Ectodermal cell (in vitro differentiated cells): ENCODE measurements around the gene LMO1.

Source experiments
- H3K27ac ChIP-seq: 2 replicates; pipeline ENCODE4 v1.7.0; 2013; ENCODE audit warnings: mild to moderate bottlenecking, low read depth, low read length; ENCODE audit not compliant: insufficient read depth, poor library complexity, severe bottlenecking
- H3K27me3 ChIP-seq: 2 replicates; pipeline ENCODE4 v1.7.0; 2013; ENCODE audit warnings: mild to moderate bottlenecking, low read length; ENCODE audit not compliant: insufficient read depth, control insufficient read depth, poor library complexity, severe bottlenecking
- H3K36me3 ChIP-seq: one replicate; pipeline ENCODE4 v1.7.0; 2013; ENCODE audit warnings: low read length; ENCODE audit not compliant: control insufficient read depth, insufficient read depth
- H3K4me1 ChIP-seq: one replicate; pipeline ENCODE4 v1.7.0; 2013; ENCODE audit warnings: low read length; ENCODE audit not compliant: control insufficient read depth, insufficient read depth
- H3K4me3 ChIP-seq: 2 replicates; pipeline ENCODE4 v1.7.0; 2013; ENCODE audit warnings: low read depth, low read length, control low read depth; ENCODE audit not compliant: insufficient read depth
- H3K9me3 ChIP-seq: 2 replicates; pipeline ENCODE4 v1.7.0; 2013; ENCODE audit warnings: mild to moderate bottlenecking, low read length, moderate library complexity; ENCODE audit not compliant: control insufficient read depth
- WGBS, 2 experiments: methylation state at CpG; one replicate each; pipeline ENCODE4 v1.1.7; 2013; ENCODE audit warnings: missing lambda C conversion rate in 2 of 2; 5-methylcytosine and 5-hydroxymethylcytosine counted together

LMO1 gene

GRCh38 chr11:8228231-8228630 lies 35.4 kb downstream of the LMO1 start:
- WGBS, 2 experiments = 75 to 79% methylated on average over 7 of the region's 7 CpGs
- Histone ChIP-seq H3K27ac (no peak overlapping the region), H3K36me3 (no peaks in the 10 kb centered on the region), H3K27me3 (no peaks in the 10 kb centered on the region), H3K9me3 (no peaks in the 10 kb centered on the region), H3K4me3 (no peak overlapping the region), H3K4me1 (no peaks in the 10 kb centered on the region)

- H3K27me3 ChIP-seq = no peaks in the 10 kb centered on the region
- 82 to 89% methylated on average over 3 to 4 of the region's 4 CpGs for WGBS, 2 experiments
- H3K27ac ChIP-seq = no peak overlapping the region
- H3K4me1 ChIP-seq = no peaks in the 10 kb centered on the region
- no peaks in the 10 kb centered on the region for H3K36me3 ChIP-seq
- no peaks in the 10 kb centered on the region for H3K9me3 ChIP-seq
- H3K4me3 ChIP-seq = no peak overlapping the region
Observed at GRCh38 chr11:8227156-8228152, 36.2 kb downstream of the LMO1 start.

GRCh38 chr11:8225589-8226036 lies 38.1 kb downstream of the LMO1 start:
- 19 to 22% methylated on average over 8 of the region's 8 CpGs for WGBS, 2 experiments
- Histone ChIP-seq H3K4me1 (no peaks in the 10 kb centered on the region), H3K4me3 (no peak overlapping the region), H3K9me3 (no peaks in the 10 kb centered on the region), H3K27me3 (no peaks in the 10 kb centered on the region), H3K27ac (no peak overlapping the region), H3K36me3 (no peaks in the 10 kb centered on the region)

- Histone ChIP-seq H3K4me1 (no peaks in the 10 kb centered on the region), H3K36me3 (no peaks in the 10 kb centered on the region), H3K4me3 (no peak overlapping the region), H3K27me3 (no peaks in the 10 kb centered on the region), H3K9me3 (no peaks in the 10 kb centered on the region), H3K27ac (no peak overlapping the region)
- 92 to 94% methylated on average over 1 to 2 of the region's 2 CpGs for WGBS, 2 experiments
Observed at GRCh38 chr11:8224711-8225110, 39.0 kb downstream of the LMO1 start.

GRCh38 chr11:8224161-8224591 lies 39.5 kb downstream of the LMO1 start:
- no peaks in the 10 kb centered on the region for H3K9me3 ChIP-seq
- H3K4me1 ChIP-seq = no peaks in the 10 kb centered on the region
- no peaks in the 10 kb centered on the region for H3K27me3 ChIP-seq
- H3K4me3 ChIP-seq = no peak overlapping the region
- H3K27ac ChIP-seq = no peak overlapping the region
- no peaks in the 10 kb centered on the region for H3K36me3 ChIP-seq
- 92 to 94% methylated on average over 13 of the region's 13 CpGs for WGBS, 2 experiments

GRCh38 chr11:8223513-8223900 lies 40.2 kb downstream of the LMO1 start:
- Histone ChIP-seq H3K27me3 (no peaks in the 10 kb centered on the region), H3K4me3 (no peak overlapping the region), H3K27ac (no peak overlapping the region), H3K4me1 (no peaks in the 10 kb centered on the region), H3K9me3 (no peaks in the 10 kb centered on the region), H3K36me3 (no peaks in the 10 kb centered on the region)
- 79 to 85% methylated on average over 6 of the region's 6 CpGs for WGBS, 2 experiments

GRCh38 chr11:8222820-8223512 lies 40.7 kb downstream of the LMO1 start:
- WGBS, 2 experiments = 70 to 72% methylated on average over 6 of the region's 6 CpGs
- Histone ChIP-seq H3K36me3 (no peaks in the 10 kb centered on the region), H3K4me1 (no peaks in the 10 kb centered on the region), H3K9me3 (no peaks in the 10 kb centered on the region), H3K27ac (no peak overlapping the region), H3K27me3 (no peaks in the 10 kb centered on the region), H3K4me3 (no peak overlapping the region)

- Histone ChIP-seq H3K9me3 (no peaks in the 10 kb centered on the region), H3K27ac (no peak overlapping the region), H3K4me1 (no peaks in the 10 kb centered on the region), H3K4me3 (no peak overlapping the region), H3K27me3 (no peaks in the 10 kb centered on the region), H3K36me3 (no peaks in the 10 kb centered on the region)
- WGBS, 2 experiments = 94 to 96% methylated on average over 8 of the region's 8 CpGs
Observed at GRCh38 chr11:8221917-8222495, 41.7 kb downstream of the LMO1 start.

- Histone ChIP-seq H3K27me3 (no peaks in the 10 kb centered on the region), H3K4me1 (no peaks in the 10 kb centered on the region), H3K27ac (no peak overlapping the region), H3K9me3 (no peaks in the 10 kb centered on the region), H3K36me3 (no peaks in the 10 kb centered on the region), H3K4me3 (no peak overlapping the region)
- WGBS, 2 experiments = 93 to 95% methylated on average over 8 of the region's 8 CpGs
Observed at GRCh38 chr11:8221046-8221723, 42.5 kb downstream of the LMO1 start.
